GM12864 (cell line): Measurements from ENCODE around the gene TRIM40.

Experiments
- DNase-seq: peaks from one replicate; pipeline ENCODE4 v3.0.0-alpha.2; 2011; ENCODE audit warnings: low read depth
- H3K4me3 ChIP-seq: 2 replicates; pipeline ENCODE4 v1.5.1; 2011; ENCODE audit warnings: mild to moderate bottlenecking, low read depth, low read length, control low read depth
- TF ChIP-seq, protein P1 (sequence below): IDR thresholded peaks from 2 replicates; pipeline ENCODE4 v1.5.1; 2011; ENCODE audit warnings: low read depth, mild to moderate bottlenecking, moderate library complexity, low read length, control low read depth, inconsistent platforms; ENCODE audit errors: missing control alignments

TRIM40 gene

DNA sequence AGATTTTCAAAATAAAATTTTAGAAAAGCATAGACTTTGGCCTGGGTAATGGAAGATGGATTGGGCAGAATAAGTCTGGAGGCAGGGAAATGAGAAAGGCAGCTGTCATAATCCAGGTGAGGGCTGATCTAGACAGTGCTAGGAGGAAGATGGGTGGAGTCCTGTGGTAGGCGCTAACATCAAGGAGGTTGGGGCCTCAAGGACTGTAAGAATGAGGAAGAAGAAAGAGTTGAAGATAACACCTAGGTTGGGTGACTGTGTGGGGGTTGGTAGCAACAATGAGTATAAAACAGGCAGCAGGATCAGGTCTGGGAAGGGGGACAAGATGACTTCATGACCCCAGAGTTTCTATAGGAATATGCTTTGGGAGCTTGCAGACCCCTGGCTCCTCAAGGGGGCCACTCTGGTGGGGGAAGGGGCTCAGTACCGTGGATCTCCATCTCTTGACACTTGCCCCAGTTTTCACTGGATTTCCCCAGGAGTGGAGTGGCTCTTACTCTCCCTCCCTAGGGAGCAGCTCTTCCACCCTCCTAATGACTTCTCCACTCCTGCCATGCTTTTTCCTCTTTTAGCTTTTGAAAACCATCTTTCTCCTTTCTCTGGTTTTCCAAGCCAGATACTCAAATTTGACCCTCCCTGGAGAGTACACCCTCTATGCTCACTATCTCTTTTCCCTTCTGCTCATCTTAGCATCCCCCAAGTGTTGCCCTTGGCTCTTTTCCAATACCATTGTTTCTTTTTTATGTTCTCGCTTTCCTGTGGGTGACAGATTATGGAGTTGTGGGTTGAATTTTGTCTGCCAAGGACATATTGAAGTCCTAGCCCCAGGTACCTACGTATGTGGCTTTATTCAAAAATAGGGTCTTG is 37.8 kb upstream of the TRIM40 start:
- H3K4me3 ChIP-seq, result no peak overlapping the region
- TF ChIP-seq, protein P1, sequence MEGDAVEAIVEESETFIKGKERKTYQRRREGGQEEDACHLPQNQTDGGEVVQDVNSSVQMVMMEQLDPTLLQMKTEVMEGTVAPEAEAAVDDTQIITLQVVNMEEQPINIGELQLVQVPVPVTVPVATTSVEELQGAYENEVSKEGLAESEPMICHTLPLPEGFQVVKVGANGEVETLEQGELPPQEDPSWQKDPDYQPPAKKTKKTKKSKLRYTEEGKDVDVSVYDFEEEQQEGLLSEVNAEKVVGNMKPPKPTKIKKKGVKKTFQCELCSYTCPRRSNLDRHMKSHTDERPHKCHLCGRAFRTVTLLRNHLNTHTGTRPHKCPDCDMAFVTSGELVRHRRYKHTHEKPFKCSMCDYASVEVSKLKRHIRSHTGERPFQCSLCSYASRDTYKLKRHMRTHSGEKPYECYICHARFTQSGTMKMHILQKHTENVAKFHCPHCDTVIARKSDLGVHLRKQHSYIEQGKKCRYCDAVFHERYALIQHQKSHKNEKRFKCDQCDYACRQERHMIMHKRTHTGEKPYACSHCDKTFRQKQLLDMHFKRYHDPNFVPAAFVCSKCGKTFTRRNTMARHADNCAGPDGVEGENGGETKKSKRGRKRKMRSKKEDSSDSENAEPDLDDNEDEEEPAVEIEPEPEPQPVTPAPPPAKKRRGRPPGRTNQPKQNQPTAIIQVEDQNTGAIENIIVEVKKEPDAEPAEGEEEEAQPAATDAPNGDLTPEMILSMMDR, result no peak
- DNase-seq, result no peak

DNA sequence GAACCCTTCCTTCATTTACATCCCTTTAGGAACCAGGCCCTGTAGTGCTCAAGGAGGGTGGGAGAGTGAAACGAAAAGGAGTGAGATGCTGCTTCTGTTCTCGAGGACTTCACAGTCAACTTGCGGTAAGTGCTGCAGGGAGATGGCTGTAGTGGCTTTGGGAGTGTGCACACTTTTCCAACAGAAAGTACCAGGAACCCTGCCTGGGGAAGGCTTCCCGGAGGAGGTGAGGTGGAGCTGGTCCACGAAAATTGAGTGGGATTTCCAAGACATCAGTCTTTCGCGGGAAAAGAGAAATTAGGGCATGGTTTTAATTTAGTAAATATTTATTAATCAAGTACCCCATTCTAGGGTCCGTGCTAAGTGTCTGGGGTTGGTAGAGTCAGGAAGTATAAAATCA is 35.8 kb upstream of the TRIM40 start:
- TF ChIP-seq, protein P1, result no peak
- no peak for DNase-seq
- H3K4me3 ChIP-seq, result no peak overlapping the region

DNA sequence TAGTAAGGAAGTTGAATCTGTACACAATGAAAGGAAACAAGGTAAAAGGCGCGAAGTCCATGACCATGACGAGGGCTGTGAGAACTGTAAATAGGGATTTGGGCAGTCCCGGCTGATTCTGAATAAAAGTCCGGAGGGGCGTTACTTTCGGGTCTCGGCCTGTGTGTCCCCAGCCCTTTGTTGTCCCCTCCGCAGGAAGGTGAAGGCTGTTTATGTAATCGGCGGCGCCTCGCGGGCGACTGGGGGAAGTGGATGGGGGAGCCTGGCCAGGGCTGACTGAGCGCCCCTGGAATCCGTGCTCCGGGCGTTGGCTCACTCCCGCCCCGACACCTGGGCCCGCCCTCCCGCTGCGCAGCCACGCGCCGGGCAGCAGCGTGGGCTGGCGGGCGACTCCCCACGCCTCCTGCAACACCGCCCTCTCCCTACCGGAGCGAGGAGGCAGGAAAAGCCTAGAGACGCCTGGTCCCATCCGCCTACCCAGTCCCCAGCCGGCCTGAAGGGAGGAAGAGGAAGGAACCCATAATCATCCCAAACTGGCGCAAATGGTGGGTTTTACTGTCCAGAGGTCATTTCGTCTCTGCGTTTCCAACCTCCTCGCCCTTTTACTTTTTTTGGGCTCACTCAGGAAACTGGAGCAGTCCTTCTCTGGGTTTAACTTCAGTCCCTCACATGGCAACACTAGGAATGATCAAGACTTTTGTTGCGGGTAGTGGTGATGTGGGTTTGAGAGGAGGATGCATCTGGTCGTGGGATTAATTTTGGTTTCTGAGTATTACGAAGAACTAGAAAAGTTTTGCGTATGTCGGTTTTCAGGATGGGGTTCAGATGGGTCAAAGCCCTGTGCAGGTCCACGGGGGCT is 35.1 kb upstream of the TRIM40 start:
- no peak for DNase-seq
- TF ChIP-seq, protein P1, result no peak
- no peak overlapping the region for H3K4me3 ChIP-seq

DNA sequence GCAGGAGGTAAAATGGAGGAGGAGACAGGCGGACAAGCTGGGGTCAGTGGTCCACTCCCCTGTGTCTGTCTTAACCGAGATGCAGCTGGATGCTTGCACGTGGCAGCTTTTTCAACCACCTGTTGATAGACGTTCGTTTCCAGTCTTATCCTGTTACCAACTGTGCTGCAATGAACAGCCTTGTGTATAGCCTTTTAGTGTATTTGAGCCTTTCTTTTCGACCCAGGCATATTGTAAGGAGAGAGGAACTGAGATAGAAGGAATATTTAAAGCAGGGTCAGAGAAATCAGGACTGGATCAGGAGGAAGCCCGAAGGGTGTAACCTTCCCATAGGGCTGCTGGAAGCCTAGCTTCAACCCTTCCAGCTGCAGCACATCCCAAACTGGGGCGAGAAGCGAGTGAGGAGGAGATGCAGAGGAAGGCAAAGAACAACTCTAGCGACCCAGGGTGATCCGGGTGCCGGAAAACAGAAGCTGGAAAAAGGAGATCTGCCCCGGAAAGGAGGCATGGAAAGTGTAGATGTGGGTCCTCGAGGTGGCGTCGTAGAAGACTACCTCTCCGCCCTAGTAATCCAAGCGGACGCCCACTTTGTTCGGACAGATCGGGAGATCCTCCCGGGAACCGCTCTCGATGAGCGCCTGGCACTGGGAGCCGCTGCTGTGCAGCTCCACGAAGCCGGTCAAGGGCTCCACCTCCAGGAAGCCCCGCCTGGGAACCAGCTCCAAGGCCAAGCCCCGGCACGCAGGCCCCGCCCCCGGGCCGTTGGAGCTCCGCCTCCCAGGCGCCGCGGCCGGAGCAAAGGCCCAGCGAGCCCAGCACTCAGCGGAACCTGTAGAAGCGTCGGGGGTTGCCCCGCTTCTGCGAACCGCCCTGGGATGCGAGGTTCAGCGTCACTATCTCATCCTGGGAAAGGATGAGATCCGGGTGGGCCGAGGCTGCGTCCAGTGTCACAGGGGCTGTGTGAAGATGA is 34.2 kb upstream of the TRIM40 start:
- no peak for DNase-seq
- TF ChIP-seq, protein P1, result no peak
- H3K4me3 ChIP-seq, result no peak overlapping the region; the same call in 1 of the 2 replicates

DNA sequence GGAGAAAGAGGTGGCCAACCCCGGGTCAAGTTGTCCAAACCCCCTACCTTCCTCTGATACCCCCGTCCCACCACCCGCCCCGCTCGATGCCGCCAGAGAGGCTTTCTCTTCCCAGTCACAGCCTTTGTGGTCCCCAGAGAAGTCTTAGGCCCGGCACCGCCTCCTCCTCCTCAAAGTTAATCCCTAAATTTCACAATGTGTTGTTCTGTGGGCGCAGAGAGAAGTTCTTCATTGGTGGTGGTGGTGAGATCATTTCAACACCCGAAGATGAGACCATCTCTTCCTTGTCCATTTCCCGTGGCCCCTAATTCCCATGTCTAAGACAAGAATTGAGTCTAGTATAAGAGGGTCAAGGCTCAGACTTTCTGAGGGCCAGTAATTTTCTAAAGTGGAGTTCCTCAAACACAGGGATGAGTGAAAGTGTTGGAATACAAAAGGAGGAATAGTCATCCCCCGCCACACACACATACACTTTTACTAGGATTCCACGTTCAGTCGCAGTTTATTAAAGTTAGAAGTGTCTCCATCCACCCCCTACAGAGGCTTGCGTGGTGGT is 33.4 kb upstream of the TRIM40 start:
- no peak overlapping the region for H3K4me3 ChIP-seq
- DNase-seq, result no peak
- TF ChIP-seq, protein P1, result no peak
